Tibial nerve (tissue), 4 donors: ENCODE measurements around the gene TMEM258. TPM values are rescaled to one million over a fixed set of nuclear protein-coding genes. Genes with fewer than 3 reads are reported as not detected.

Source experiments
- DNase-seq, 2 donors: peaks; one replicate each; pipeline ENCODE4 v3.0.0-alpha.2; 2019; ENCODE audit warnings: low spot score in 2 of 2
- H3K27ac ChIP-seq, 4 donors: fragments of 200-600 bp; sonication (generic) in 3 of 4; one replicate each; pipeline ENCODE4 v1.5.1; 2017 to 2019; ENCODE audit warnings: mild to moderate bottlenecking in 1 of 4
- H3K27me3 ChIP-seq, 2 donors: fragments of 200-600 bp; sonication (generic) in 1 of 2; one replicate each; pipeline versions ENCODE4 v1.5.1 to v1.6.0; 2017 to 2019
- H3K36me3 ChIP-seq, 3 donors: fragments of 200-600 bp; sonication (generic); one replicate each; pipeline ENCODE4 v1.5.1; 2018 to 2019
- H3K4me1 ChIP-seq, 4 donors: fragments of 200-600 bp; sonication (generic) in 3 of 4; one replicate each; pipeline ENCODE4 v1.5.1; 2017 to 2019
- H3K4me3 ChIP-seq, 4 donors: fragments of 200-600 bp; sonication (generic) in 3 of 4; one replicate each; pipeline ENCODE4 v1.5.1; 2017 to 2019; ENCODE audit warnings: mild to moderate bottlenecking in 1 of 4, moderate library complexity in 1 of 4
- H3K9me3 ChIP-seq, 4 donors: fragments of 200-600 bp; sonication (generic) in 3 of 4; one replicate each; pipeline ENCODE4 v1.5.1; 2017 to 2019
- CTCF ChIP-seq, 5 experiments: fragments of 200-600 bp in 3 of 5; fragments of 450-650 bp in 2 of 5; sonication (generic) in 3 of 5; IDR thresholded peaks; one replicate each; pipeline ENCODE4 v1.5.1; 2016 to 2019; ENCODE audit warnings: antibody characterized with exemption in 5 of 5, mild to moderate bottlenecking in 3 of 5, moderate library complexity in 2 of 5
- EP300 ChIP-seq, 2 donors: sonication (generic); formaldehyde crosslinking; IDR thresholded peaks; one replicate each; pipeline ENCODE4 v1.6.1; 2017; ENCODE audit warnings: antibody characterized with exemption in 2 of 2, mild to moderate bottlenecking in 1 of 2
- POLR2A ChIP-seq, 2 donors: fragments of 450-650 bp; IDR thresholded peaks; one replicate each; pipeline ENCODE4 v1.6.1; 2017; ENCODE audit warnings: antibody characterized with exemption in 2 of 2, mild to moderate bottlenecking in 2 of 2, moderate library complexity in 2 of 2
- WGBS, 2 donors: methylation state at CpG; one replicate each; pipeline ENCODE4 v1.1.5; 2018; 5-methylcytosine and 5-hydroxymethylcytosine counted together
- total RNA-seq, 4 donors: library from RNA; depleted of rRNA; stranded (reverse); fragments of >200 nt; gene quantifications; one replicate each; pipeline ENCODE4 v1.1.0, GENCODE V29; 2016

The TMEM258 gene
- total RNA-seq, 4 donors from 2014 or later = 21.9 to 56.7 (median 45.2) TPM

GRCh38 chr11:61815790-61816735 lies 23.7 kb upstream of the TMEM258 start:
- WGBS, 2 donors = 0 to 1% methylated on average over 54 to 58 of the region's 69 CpGs
- peak overlapping the region; percentile 79 to 87 (median 82) for H3K4me3 ChIP-seq
- H3K36me3 ChIP-seq = peaks cover 0 to 20% (median 0%) of the 10 kb centered on the region in 3 donors
- H3K27me3 ChIP-seq = no peaks in the 10 kb centered on the region
- DNase-seq = peak; percentile 44 to 59
- H3K9me3 ChIP-seq = no peaks in the 10 kb centered on the region
- H3K27ac ChIP-seq = peak overlapping the region; percentile 96 to 99 (median 98)
- TF ChIP-seq EP300 (IDR thresholded peaks at IDR 0.05) = no peak
- no peak for TF ChIP-seq CTCF (IDR thresholded peaks at IDR 0.05)
- TF ChIP-seq POLR2A (IDR thresholded peaks at IDR 0.05) = peak in 1 of 2 donors; percentile 5
- H3K4me1 ChIP-seq = peaks cover 0 to 15% (median 0%) of the 10 kb centered on the region in 4 donors

- Histone ChIP-seq H3K9me3 (no peaks in the 10 kb centered on the region), H3K4me3 (peak overlapping the region; percentile 79 to 87 (median 82)), H3K4me1 (peaks cover 0 to 15% (median 0%) of the 10 kb centered on the region in 4 donors), H3K27ac (peak overlapping the region; percentile 96 to 99 (median 98)), H3K36me3 (peaks cover 0 to 29% (median 2%) of the 10 kb centered on the region in 3 donors), H3K27me3 (no peaks in the 10 kb centered on the region)
- TF ChIP-seq EP300 (IDR thresholded peaks at IDR 0.05) (peak; percentile 97 to 100), POLR2A (IDR thresholded peaks at IDR 0.05) (peak; percentile 97 to 99), CTCF (IDR thresholded peaks at IDR 0.05) (peak in 2 of 5 experiments; percentile 27 to 46)
- DNase-seq = peak; percentile 88 to 92
- WGBS, 2 donors = 0 to 1% methylated on average over 54 to 62 of the region's 66 CpGs
Observed at GRCh38 chr11:61814958-61815789, 22.8 kb upstream of the TMEM258 start.

GRCh38 chr11:61814247-61814957 lies 22.0 kb upstream of the TMEM258 start:
- no peak for TF ChIP-seq CTCF (IDR thresholded peaks at IDR 0.05)
- no peak for TF ChIP-seq POLR2A (IDR thresholded peaks at IDR 0.05)
- Histone ChIP-seq H3K27me3 (no peaks in the 10 kb centered on the region), H3K27ac (peak overlapping the region; percentile 96 to 99 (median 98)), H3K4me3 (peak overlapping the region; percentile 79 to 87 (median 82)), H3K9me3 (no peaks in the 10 kb centered on the region), H3K36me3 (peaks cover 0 to 37% (median 4%) of the 10 kb centered on the region in 3 donors), H3K4me1 (peaks cover 0 to 15% (median 0%) of the 10 kb centered on the region in 4 donors)
- DNase-seq = peak in 1 of 2 donors; percentile 28
- 69 to 70% methylated on average over 16 of the region's 16 CpGs for WGBS, 2 donors

GRCh38 chr11:61812736-61813411 lies 20.5 kb upstream of the TMEM258 start:
- Histone ChIP-seq H3K4me1 (peaks cover 0 to 15% (median 0%) of the 10 kb centered on the region in 4 donors), H3K4me3 (no peak overlapping the region), H3K27ac (no peak overlapping the region), H3K27me3 (no peaks in the 10 kb centered on the region), H3K36me3 (peaks cover 0 to 52% (median 4%) of the 10 kb centered on the region in 3 donors), H3K9me3 (no peaks in the 10 kb centered on the region)
- WGBS, 2 donors = 91% methylated on average over 4 of the region's 4 CpGs
- TF ChIP-seq CTCF (IDR thresholded peaks at IDR 0.05) = no peak
- TF ChIP-seq POLR2A (IDR thresholded peaks at IDR 0.05) = no peak
- no peak for TF ChIP-seq EP300 (IDR thresholded peaks at IDR 0.05)
- no peak for DNase-seq
